Breast epithelium (tissue), 3 donors: ENCODE results near the gene PTPRG.

Source experiments
- CTCF ChIP-seq, 3 donors: fragments of 450-650 bp; IDR thresholded peaks; one replicate each; pipeline ENCODE4 v1.5.1; 2016 to 2017; ENCODE audit warnings: antibody characterized with exemption in 3 of 3, mild to moderate bottlenecking in 3 of 3, moderate library complexity in 3 of 3
- POLR2A ChIP-seq: fragments of 450-650 bp; IDR thresholded peaks from one replicate; pipeline ENCODE4 v1.6.1; 2016; ENCODE audit warnings: antibody characterized with exemption, mild to moderate bottlenecking, moderate library complexity
- POLR2AphosphoS5 ChIP-seq, 3 donors: sonication (generic); formaldehyde crosslinking; IDR thresholded peaks; one replicate each; pipeline ENCODE4 v1.6.1; 2017; ENCODE audit warnings: antibody characterized with exemption in 3 of 3

GRCh38 chr3:61667383-61667782 is 106.0 kb downstream of the PTPRG start:
- TF ChIP-seq CTCF (IDR thresholded peaks at IDR 0.05) (no peak), POLR2A (no peak), POLR2AphosphoS5 (IDR thresholded peaks at IDR 0.05) (no peak)
